Endothelial cell of hepatic sinusoid (primary cell): ENCODE results near the gene OR6C2.
"Not testable (repeated sequence)": the region's sequence is repeated elsewhere in the genome, so short reads cannot be mapped to it uniquely, and the experiment has no call there.

Experiments used
- in situ Hi-C: cut with HindIII; loops from 2 replicates; pipeline ENCODE4 v1.10.0; 2017; ENCODE audit warnings: low sequenced_read_pairs

OR6C2 gene

GRCh38 chr12:55470088-55470829 is 26.4 kb downstream of the OR6C2 start, which contains the start of gene OR6C70:
Gene OR6C70, minus strand, starts transcription at chr12:55470138. Its CDS starts 0 bp downstream, at chr12:55470138.
- in situ Hi-C loops: no loop called here

GRCh38 chr12:55472264-55472663 is 28.4 kb downstream of the OR6C2 start:
- in situ Hi-C loops: no loop called here

- in situ Hi-C loops: not testable (repeated sequence)
Measured at GRCh38 chr12:55479136-55479535, 35.3 kb downstream of the OR6C2 start.

- in situ Hi-C loops: not testable (repeated sequence)
Measured at GRCh38 chr12:55484284-55484683, 40.4 kb downstream of the OR6C2 start.

- in situ Hi-C loops: no loop called here
Measured at GRCh38 chr12:55492078-55492477, 48.2 kb downstream of the OR6C2 start, which contains the start of gene OR6C68. Gene OR6C68, plus strand, starts transcription at chr12:55492378. Its CDS starts 0 bp downstream, at chr12:55492378.

GRCh38 chr12:55495490-55495889 is 51.6 kb downstream of the OR6C2 start:
- in situ Hi-C loops: no loop called here

GRCh38 chr12:55499231-55499630 is 55.4 kb downstream of the OR6C2 start:
- in situ Hi-C loops: no loop called here

GRCh38 chr12:55499810-55500252 is 56.0 kb downstream of the OR6C2 start:
- in situ Hi-C loops: no loop called here

GRCh38 chr12:55501601-55502000 is 57.7 kb downstream of the OR6C2 start:
- in situ Hi-C loops: no loop called here
